ENCODE data around the gene CDKL2.
"Not testable (repeated sequence)": the region's sequence is repeated elsewhere in the genome, so short reads cannot be mapped to it uniquely, and the experiment has no call there.

Gene CDKL2

DNA sequence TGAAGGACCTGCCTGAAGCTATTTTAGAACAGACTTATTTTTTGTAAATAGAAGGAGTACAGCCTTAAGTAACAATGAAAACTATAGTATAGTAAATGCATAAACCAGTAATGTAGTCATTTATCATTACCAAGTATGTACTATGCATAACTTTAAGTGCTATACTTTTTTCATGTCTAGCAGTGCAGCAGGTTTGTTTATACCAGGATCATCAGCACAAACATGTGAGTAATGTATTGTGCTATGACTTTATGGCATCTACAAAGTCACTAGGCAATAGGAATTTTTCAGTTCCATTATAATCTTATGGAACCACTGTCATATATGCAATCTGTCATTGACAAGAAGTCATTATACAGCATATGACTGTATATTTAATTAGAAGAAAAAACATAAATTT lies 77.9 kb downstream of the CDKL2 start:
- DNase-seq (ENCODE audit: low read depth): no peak

DNA sequence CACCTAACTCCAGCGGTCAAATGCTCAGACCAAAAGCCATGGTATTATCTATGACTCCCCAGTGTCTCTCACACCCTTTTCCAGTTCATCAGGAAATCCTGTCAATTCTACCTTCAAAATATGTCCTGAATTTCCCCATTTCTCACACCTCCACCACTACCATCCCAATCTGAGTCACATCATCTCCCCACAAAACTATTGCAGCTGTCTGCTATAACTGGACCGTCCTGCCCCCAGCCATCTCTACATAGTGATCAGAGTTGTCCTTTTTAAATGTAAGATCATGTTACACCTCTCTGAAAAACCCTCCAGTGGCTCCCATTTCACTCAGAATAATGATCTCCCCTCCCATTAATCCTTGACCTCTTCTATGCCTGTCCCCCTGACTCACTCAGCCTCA lies 81.3 kb downstream of the CDKL2 start:
- no peak for DNase-seq (ENCODE audit: low read depth)

DNA sequence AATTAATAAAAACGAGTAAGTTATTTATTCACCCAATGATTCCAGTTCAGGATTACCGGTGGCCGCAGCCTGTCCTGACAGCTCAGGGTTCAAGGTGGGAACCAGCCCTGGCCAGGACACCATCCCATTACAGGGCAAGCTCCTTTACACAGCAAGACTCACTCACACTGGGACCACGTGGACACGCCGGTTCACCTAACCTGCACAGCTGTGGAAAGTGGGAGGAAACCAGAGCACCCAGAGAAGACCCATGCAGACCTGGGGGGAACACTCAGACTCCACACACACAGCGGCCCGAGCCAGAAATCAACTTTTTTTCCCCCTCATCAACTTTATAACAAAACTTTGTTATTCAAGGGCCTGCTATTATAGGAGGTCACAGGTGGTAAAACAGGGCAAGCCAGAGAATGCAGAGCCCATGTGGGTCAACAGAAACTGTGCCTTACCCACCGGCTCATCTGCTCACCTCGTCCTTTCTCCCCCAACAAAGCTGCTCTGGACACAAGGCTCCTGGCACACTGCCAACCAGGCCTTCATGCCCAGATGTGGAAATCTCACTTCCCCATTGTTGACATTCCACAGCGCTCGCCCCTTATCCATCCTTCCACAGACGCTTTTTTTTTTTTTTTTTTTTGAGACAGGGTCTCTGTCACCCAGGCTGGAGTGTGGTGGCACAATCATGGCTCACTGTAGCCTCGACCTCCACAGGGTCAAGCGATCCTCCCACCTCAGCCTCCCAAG lies 82.5 kb downstream of the CDKL2 start:
- DNase-seq (ENCODE audit: low read depth): peak; percentile 4

DNA sequence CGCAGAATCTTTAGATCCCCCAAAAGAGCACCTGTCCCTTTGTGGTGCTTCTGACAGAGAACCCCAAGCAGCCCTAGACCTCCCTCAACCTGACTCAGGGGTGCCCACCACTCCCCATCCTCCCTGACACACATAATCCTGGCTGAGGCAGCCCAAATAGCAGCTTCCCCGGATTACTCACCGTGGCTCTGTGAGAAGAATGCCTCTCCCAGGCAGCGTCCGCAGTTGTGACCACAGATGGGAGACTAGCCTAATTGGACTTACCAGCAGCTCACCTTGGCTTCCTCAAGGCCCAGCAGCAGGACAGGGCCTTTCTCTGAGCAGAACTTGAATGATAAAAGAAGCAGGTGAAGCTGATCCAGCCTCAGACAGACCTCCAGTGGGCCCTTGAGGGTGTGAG lies 84.8 kb downstream of the CDKL2 start:
- DNase-seq (ENCODE audit: low read depth): no peak

DNA sequence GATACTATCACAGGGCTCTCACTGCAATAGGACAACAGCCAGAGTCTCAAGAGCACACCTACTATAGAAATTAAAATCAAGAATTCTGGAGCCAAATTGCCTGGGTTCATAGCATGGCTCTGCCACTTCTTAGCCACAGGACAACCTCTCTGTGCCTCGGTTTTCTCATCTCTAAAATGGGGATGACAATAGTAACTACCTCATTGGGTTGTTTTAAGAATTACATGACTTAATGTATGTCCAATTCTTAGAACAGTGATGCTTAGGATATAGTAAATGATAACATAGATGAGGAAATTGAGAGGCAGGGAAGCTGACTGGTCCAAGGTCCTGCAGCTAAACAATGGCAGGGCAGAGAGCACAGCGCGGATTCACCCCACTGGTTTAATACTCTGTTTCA lies 85.5 kb downstream of the CDKL2 start:
- DNase-seq (ENCODE audit: low read depth): no peak

DNA sequence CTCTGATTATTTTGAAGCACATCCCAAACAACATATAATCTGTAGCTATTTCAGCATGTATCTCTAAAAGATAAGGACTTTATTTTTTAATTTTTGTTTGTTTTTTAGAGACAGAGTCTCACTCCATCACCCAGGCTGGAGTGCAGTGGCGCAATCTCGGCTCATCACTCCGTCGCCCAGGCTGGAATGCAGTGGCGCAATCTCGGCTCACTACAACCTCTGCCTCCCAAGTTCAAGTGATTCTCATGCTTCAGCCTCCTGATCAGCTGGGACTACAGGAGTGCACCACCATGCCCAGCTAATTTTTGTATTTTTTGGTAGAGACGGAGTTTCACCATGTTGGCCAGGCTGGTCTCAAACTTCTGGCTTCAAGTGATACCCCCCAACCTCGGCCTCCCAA lies 86.1 kb downstream of the CDKL2 start:
- DNase-seq (ENCODE audit: low read depth): not testable (repeated sequence)

DNA sequence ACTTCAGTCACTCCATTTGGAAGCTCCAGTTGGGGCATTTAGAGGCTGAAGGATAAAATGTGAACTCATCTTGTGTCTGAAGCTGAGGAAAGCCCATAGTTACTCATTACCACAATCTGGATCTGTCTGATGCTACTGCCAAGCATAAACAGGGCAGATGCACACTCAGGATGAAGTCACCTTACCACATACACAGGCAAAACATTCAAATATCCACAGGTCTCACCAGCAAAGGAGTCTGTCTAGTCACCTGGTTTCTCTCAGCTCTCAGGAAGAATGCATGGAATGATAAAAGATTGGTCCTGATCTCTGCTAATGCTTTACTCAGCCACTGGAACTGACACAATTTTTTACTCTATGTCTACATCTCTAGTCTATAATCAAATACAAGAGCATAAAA lies 87.5 kb downstream of the CDKL2 start:
- DNase-seq (ENCODE audit: low read depth): no peak

DNA sequence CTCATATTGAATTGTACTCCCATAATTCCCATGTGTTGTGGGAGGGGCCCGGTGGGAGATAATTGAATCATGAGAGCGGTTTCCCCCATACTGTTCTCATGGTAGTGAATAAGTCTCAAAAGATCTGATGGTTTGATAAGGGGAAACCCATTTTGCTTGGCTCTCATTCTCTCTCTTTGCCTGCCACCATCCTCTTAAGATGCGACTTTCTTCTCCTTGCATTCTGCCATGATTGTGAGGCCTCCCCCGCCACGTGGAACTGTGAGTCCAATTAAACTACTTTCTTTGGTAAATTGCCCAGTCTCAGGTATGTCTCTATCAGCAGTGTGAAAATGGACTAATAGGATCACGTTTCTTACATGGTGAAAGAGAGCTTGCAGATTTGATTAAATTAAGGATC lies 93.0 kb downstream of the CDKL2 start:
- DNase-seq (ENCODE audit: low read depth): not testable (repeated sequence)

DNA sequence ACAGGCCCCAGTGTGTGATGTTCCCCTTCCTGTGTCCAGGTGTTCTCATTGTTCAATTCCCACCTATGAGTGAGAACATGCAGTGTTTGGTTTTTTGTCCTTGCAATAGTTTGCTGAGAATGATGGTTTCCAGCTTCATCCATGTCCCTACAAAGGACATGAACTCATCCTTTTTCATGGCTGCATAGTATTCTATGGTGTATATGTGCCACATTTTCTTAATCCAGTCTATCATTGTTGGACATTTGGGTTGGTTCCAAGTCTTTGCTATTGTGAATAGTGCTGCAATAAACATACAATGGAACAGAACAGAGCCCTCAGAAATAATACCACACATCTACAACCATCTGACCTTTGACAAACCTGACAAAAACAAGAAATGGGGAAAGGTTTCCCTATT lies 96.4 kb downstream of the CDKL2 start:
- DNase-seq (ENCODE audit: low read depth): not testable (repeated sequence)

DNA sequence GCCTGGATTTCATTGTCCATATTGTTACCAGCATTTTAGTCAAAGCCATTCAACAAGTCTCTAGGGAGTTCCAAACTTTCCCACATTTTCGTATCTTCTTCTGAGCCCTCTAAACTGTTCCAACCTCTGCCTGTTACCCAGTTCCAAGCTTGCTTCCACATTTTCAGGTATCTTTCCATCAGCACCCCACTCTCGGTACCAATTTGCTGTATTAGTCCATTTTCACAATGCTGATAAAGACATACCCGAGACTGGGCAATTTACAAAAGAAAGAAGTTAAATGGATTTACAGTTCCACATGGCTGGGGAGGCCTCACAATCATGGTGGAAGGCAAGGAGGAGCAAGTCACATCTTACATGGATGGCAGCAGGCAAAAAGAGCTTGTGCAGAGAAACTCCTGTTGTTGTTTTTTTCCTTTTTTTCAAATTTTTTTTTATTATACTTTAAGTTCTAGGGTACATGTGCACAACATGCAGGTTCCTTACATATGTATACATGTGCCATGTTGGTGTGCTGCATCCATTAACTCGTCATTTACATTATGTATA lies 96.9 kb downstream of the CDKL2 start:
- not testable (repeated sequence) for DNase-seq (ENCODE audit: low read depth)

DNA sequence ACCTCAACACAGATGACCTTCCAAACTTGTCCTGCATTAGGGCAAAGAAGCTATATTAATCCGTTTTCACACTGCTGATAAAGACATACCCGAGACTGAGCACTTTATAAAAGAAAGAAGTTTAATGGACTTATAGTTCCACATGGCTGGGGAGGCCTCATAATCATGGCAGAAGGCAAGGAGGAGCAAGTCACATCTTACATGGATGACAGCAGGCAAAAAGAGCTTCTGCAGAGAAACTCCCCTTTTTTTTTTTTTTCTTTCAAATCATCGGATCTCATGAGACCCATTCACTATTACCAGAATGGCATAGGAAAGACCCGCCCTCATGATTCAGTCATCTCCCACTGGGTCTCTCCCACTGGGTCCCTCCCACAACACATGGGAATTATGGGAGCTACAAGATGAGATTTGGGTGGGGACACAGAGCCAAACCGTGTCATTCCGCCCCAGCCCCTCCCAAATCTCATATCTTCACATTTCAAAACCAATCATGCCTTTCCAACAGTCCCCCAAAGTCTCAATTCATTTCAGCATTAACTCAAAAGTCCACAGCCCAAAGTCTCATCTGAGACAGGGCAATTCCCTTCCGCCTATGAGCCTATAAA lies 98.7 kb downstream of the CDKL2 start:
- not testable (repeated sequence) for DNase-seq (ENCODE audit: low read depth)

DNA sequence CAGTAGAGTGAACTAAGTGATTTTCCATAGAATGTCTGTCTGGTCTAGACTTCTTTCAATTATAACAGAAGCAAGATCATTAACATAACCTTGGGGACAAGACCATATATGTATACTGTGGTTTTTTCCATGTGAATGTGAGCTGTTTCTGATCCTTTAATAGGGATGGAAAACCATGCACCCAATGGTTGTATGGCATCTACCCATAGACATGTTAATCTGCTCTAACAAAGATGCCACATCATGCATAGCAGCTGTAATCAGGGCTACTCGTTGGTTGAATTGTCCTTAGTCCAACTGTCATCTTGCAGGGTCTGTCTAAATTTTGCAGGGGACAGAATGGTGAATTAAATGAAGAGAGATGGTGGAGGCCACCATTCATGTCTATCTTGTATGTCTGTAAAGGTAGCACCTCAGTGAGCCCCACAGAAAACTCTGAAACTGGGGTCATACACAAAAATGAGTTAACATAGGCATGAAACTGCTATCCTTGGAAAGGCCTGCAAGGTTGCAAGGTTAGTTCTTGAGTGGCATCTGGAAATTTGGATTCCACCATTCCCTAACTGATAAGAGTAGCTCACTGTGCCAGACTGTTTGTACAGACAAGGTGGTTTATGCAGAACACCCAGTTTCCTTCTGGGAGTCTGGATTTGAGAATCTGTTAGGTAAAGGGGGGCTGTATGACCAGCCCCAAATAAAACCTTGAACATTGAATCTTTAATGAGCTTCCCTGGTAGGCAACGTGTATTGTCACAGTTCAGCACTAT lies 99.6 kb downstream of the CDKL2 start:
- no peak for DNase-seq (ENCODE audit: low read depth)

Data from fibroblast of gingiva (primary cell).